H1 (cell line): Measurements from ENCODE around the gene P2RX1. TPM values are rescaled to one million over a fixed set of nuclear protein-coding genes. Genes with fewer than 3 reads are reported as not detected.

Experiments used
- BACH1 ChIP-seq: IDR thresholded peaks from 2 replicates; pipeline ENCODE4 v1.6.1; 2012; ENCODE audit warnings: low read length, improper control_type of control experiment
- CHD7 ChIP-seq: fragments of 300-600 bp; sonication (generic); IDR thresholded peaks from 2 replicates; pipeline ENCODE4 v1.7.1; 2012; ENCODE audit warnings: low read length, moderate library complexity, mild to moderate bottlenecking, inconsistent platforms; ENCODE audit not compliant: insufficient replicate concordance
- polyA plus RNA-seq, 7 experiments: library from polyadenylated mRNA; depleted of rRNA in 3 of 7; stranded (reverse) in 5 of 7; unstranded in 2 of 7; fragments of >200 nt in 5 of 7; fragments of 200-250 nt in 2 of 7; gene quantifications; 1 replicate in 5 of 7; 2 replicates in 1 of 7; 4 replicates in 1 of 7; pipeline versions ENCODE4 v1.2.1 to v1.2.3, GENCODE V29; 2011 to 2013; ENCODE audit warnings: missing spikeins in 2 of 7, mixed read lengths in 2 of 7
- total RNA-seq: library from RNA; stranded (reverse); fragmentation: NEBNext Ultra II Directional; extraction: Animal tissue kit (Norgen Biotek cat#: 25700); gene quantifications from 2 replicates; pipeline ENCODE4 v1.2.1, GENCODE V29; 2021

P2RX1 gene
- total and polyA plus RNA-seq, 2 of the 8 experiments (the other 6 are each of a cell fraction or from before 2014, with no cell fraction given), result 0.45 to 1.1 TPM

- TF ChIP-seq CHD7, result no peak
- no peak for TF ChIP-seq BACH1
These were observed 2.3 kb upstream of the P2RX1 start (continued) for GRCh38 chr17:3918372-3919122.
